Measurements from ENCODE around the gene FUT7. TPM values are rescaled to one million over a fixed set of nuclear protein-coding genes. Genes with fewer than 3 reads are reported as not detected.
A peak's percentile ranks its signal among the peaks of the same experiment; 100 is the strongest.
"Not testable (repeated sequence)": the region's sequence is repeated elsewhere in the genome, so short reads cannot be mapped to it uniquely, and the experiment has no call there.

The FUT7 gene
- polyA plus RNA-seq, 12 donors = 0.05 to 0.45 (median 0.08) TPM; not detected in 9

- no peak for DNase-seq
These were observed 24.6 kb downstream of the FUT7 start for GRCh38 chr9:137007108-137007815.

- DNase-seq = no peak
These were observed 25.5 kb downstream of the FUT7 start for GRCh38 chr9:137006116-137007003.

GRCh38 chr9:137004285-137004684 lies 27.6 kb downstream of the FUT7 start:
- DNase-seq = not testable (repeated sequence)

- DNase-seq = no peak
These were observed 29.2 kb downstream of the FUT7 start for GRCh38 chr9:137002646-137003041.

GRCh38 chr9:137001857-137002645 lies 29.8 kb downstream of the FUT7 start:
- no peak for DNase-seq

GRCh38 chr9:137000177-137000930 lies 31.5 kb downstream of the FUT7 start:
- no peak for DNase-seq

- no peak for DNase-seq
These were observed 34.1 kb downstream of the FUT7 start for GRCh38 chr9:136997830-136998234.

GRCh38 chr9:136997371-136997770 lies 34.5 kb downstream of the FUT7 start:
- no peak for DNase-seq

GRCh38 chr9:136996361-136997292 lies 35.3 kb downstream of the FUT7 start, which contains the start of gene CLIC3:
CLIC3 (minus strand) TSS chr9:136996568; CDS start chr9:136996543, 25 bp downstream.
- no peak for DNase-seq

- DNase-seq = no peak
These were observed 36.0 kb downstream of the FUT7 start for GRCh38 chr9:136995772-136996311.

- DNase-seq = no peak
These were observed 36.5 kb downstream of the FUT7 start for GRCh38 chr9:136995362-136995761.

GRCh38 chr9:136994888-136995230 lies 37.0 kb downstream of the FUT7 start:
- no peak for DNase-seq

- DNase-seq = no peak
These were observed 37.6 kb downstream of the FUT7 start for GRCh38 chr9:136994180-136994887.

- no peak for DNase-seq
These were observed 39.0 kb downstream of the FUT7 start for GRCh38 chr9:136992819-136993369.

- peak; percentile 83 for DNase-seq
These were observed 39.7 kb downstream of the FUT7 start, which contains the start of gene PAXX for GRCh38 chr9:136991993-136992818. PAXX (plus strand) TSS chr9:136992422; CDS start chr9:136992444, 22 bp downstream.

GRCh38 chr9:136990242-136990911 lies 41.5 kb downstream of the FUT7 start:
- no peak for DNase-seq

GRCh38 chr9:136988872-136989271 lies 43.0 kb downstream of the FUT7 start:
- DNase-seq = no peak
